T47D (cell line): Measurements from ENCODE around the gene MYH2.
"Not testable (repeated sequence)": the region's sequence is repeated elsewhere in the genome, so short reads cannot be mapped to it uniquely, and the experiment has no call there.

Experiments used
- DNase-seq, 2 experiments: peaks; one replicate each; pipeline versions ENCODE4 v3.0.0 to v3.0.0-alpha.2; 2011 to 2012; ENCODE audit warnings: low read depth in 1 of 2, low spot score in 1 of 2
- JUND ChIP-seq: IDR thresholded peaks from 2 replicates; pipeline ENCODE4 v1.6.1; 2012; ENCODE audit warnings: low read depth
- in situ Hi-C: cut with HindIII; loops from 2 replicates; pipeline ENCODE4 v1.10.0; 2016; ENCODE audit warnings: low sequenced_read_pairs, low pct_unique_long_range_greater_than_20kb

MYH2 gene

GRCh38 chr17:10549096-10549842 is at the start of gene MYH2:
MYH2 (minus strand) TSS chr17:10549658; CDS start chr17:10547920, 1,738 bp downstream.
- in situ Hi-C loops = no loop called here

GRCh38 chr17:10598621-10599020 is 49.2 kb upstream of the MYH2 start:
- in situ Hi-C loops = no loop called here
- TF ChIP-seq JUND = no peak
- no peak for DNase-seq

More at GRCh38 chr17:10549096-10549842, at the start of gene MYH2:
- TF ChIP-seq JUND = no peak
- no peak for DNase-seq

- no peak for DNase-seq
- TF ChIP-seq JUND = no peak
- in situ Hi-C loops = no loop called here
These were observed 40.2 kb upstream of the MYH2 start for GRCh38 chr17:10589553-10590145.

- DNase-seq = no peak
- in situ Hi-C loops = no loop called here
- TF ChIP-seq JUND = no peak
These were observed 36.1 kb upstream of the MYH2 start for GRCh38 chr17:10585529-10585928.

- no peak for TF ChIP-seq JUND
- in situ Hi-C loops = no loop called here
- no peak for DNase-seq
These were observed 34.4 kb upstream of the MYH2 start for GRCh38 chr17:10583834-10584233.

GRCh38 chr17:10579270-10579669 is 29.8 kb upstream of the MYH2 start:
- in situ Hi-C loops = no loop called here
- TF ChIP-seq JUND = no peak
- no peak for DNase-seq

- no peak for TF ChIP-seq JUND
- in situ Hi-C loops = no loop called here
- no peak for DNase-seq
These were observed 24.9 kb upstream of the MYH2 start for GRCh38 chr17:10574324-10574723.

- no peak for TF ChIP-seq JUND
- in situ Hi-C loops = no loop called here
- DNase-seq = no peak
These were observed 14.7 kb upstream of the MYH2 start for GRCh38 chr17:10563991-10564660.

- in situ Hi-C loops = no loop called here
- no peak for DNase-seq
- no peak for TF ChIP-seq JUND
These were observed 8.6 kb upstream of the MYH2 start for GRCh38 chr17:10558049-10558448.

GRCh38 chr17:10557422-10557821 is 8.0 kb upstream of the MYH2 start:
- DNase-seq = no peak
- in situ Hi-C loops = no loop called here
- no peak for TF ChIP-seq JUND

GRCh38 chr17:10556301-10557005 is 7.0 kb upstream of the MYH2 start:
- no peak for DNase-seq
- in situ Hi-C loops = no loop called here
- no peak for TF ChIP-seq JUND

- TF ChIP-seq JUND = no peak
- no peak for DNase-seq
- in situ Hi-C loops = no loop called here
These were observed 556 bp upstream of the MYH2 start for GRCh38 chr17:10550014-10550413.

GRCh38 chr17:10547351-10547750 is 2.1 kb downstream of the MYH2 start:
- in situ Hi-C loops = no loop called here
- TF ChIP-seq JUND = no peak
- DNase-seq = no peak

- in situ Hi-C loops, DNase-seq: not testable (repeated sequence)
These were observed 6.0 kb downstream of the MYH2 start for GRCh38 chr17:10543486-10543885.

- DNase-seq, in situ Hi-C loops: not testable (repeated sequence)
These were observed 8.3 kb downstream of the MYH2 start for GRCh38 chr17:10541179-10541578.
